Keratinocyte (primary cell): ENCODE measurements around the gene EMC10. TPM values are rescaled to one million over a fixed set of nuclear protein-coding genes. Genes with fewer than 3 reads are reported as not detected.

Experiments
- DNase-seq: peaks from one replicate; pipeline ENCODE4 v3.0.0-alpha.2; 2011; ENCODE audit warnings: low read depth, missing footprints, low spot score
- FAIRE-seq: peaks from 2 replicates; lab custom pipeline; 2011; peaks lifted over from hg19 to GRCh38; lab: Jason Lieb, UNC
- H2AFZ ChIP-seq: 2 replicates; pipeline ENCODE4 v1.6.0; 2012; ENCODE audit warnings: low read length, control low read depth, inconsistent platforms; ENCODE audit not compliant: control insufficient read depth
- H3K27ac ChIP-seq: 2 replicates; pipeline ENCODE4 v1.5.1; 2011; ENCODE audit warnings: low read length; ENCODE audit not compliant: control insufficient read depth, insufficient read depth
- H3K27me3 ChIP-seq: 3 replicates; pipeline ENCODE4 v1.6.0; 2011; ENCODE audit warnings: low read length; ENCODE audit not compliant: control insufficient read depth, insufficient read depth; ENCODE audit errors: extremely low read depth
- H3K36me3 ChIP-seq, 2 experiments: 2 replicates in 1 of 2; 3 replicates in 1 of 2; pipeline ENCODE4 v1.5.1; 2011; ENCODE audit warnings: low read length in 2 of 2, mild to moderate bottlenecking in 1 of 2; ENCODE audit not compliant: control insufficient read depth in 2 of 2, insufficient read depth in 2 of 2; ENCODE audit errors: extremely low read depth in 1 of 2
- H3K4me1 ChIP-seq: 3 replicates; pipeline ENCODE4 v1.5.1; 2011; ENCODE audit warnings: low read length; ENCODE audit not compliant: control insufficient read depth, insufficient read depth; ENCODE audit errors: extremely low read depth
- H3K4me2 ChIP-seq: 3 replicates; pipeline ENCODE4 v1.6.0; 2011; ENCODE audit warnings: low read depth, low read length; ENCODE audit not compliant: control insufficient read depth, insufficient read depth; ENCODE audit errors: extremely low read depth
- H3K4me3 ChIP-seq, 3 experiments: fragments of 200-600 bp in 1 of 3; sonication (generic) in 1 of 3; 2 replicates in 2 of 3; 3 replicates in 1 of 3; pipeline ENCODE4 v1.5.1; 2011 to 2016; ENCODE audit warnings: low read length in 3 of 3, mild to moderate bottlenecking in 3 of 3, control low read depth in 2 of 3, inconsistent platforms in 1 of 3, low read depth in 1 of 3, mixed read lengths in 1 of 3, mixed run types in 1 of 3, moderate library complexity in 1 of 3; ENCODE audit not compliant: control insufficient read depth in 2 of 3, insufficient read depth in 2 of 3; ENCODE audit errors: extremely low read depth in 1 of 3
- H3K79me2 ChIP-seq: 2 replicates; pipeline ENCODE4 v1.6.0; 2012; ENCODE audit warnings: low read length; ENCODE audit not compliant: control insufficient read depth, insufficient read depth
- H3K9ac ChIP-seq: 3 replicates; pipeline ENCODE4 v1.6.0; 2011; ENCODE audit warnings: low read length; ENCODE audit not compliant: control insufficient read depth, insufficient read depth; ENCODE audit errors: extremely low read depth
- H3K9me1 ChIP-seq: 3 replicates; pipeline ENCODE4 v1.6.0; 2011; ENCODE audit warnings: low read length; ENCODE audit not compliant: control insufficient read depth, insufficient read depth; ENCODE audit errors: extremely low read depth
- H3K9me3 ChIP-seq: 2 replicates; pipeline ENCODE4 v1.5.1; 2012; ENCODE audit warnings: low read depth, low read length; ENCODE audit not compliant: control insufficient read depth
- H4K20me1 ChIP-seq: 3 replicates; pipeline ENCODE4 v1.6.0; 2011; ENCODE audit warnings: low read length; ENCODE audit not compliant: control insufficient read depth, insufficient read depth; ENCODE audit errors: extremely low read depth
- EZH2 ChIP-seq: IDR thresholded peaks from one replicate; pipeline ENCODE4 v1.6.1; 2012; ENCODE audit warnings: inconsistent platforms, mild to moderate bottlenecking, low read length, moderate library complexity
- dilution Hi-C: fragments of 300-500 bp; cut with MboI; formaldehyde crosslinking; loops from one replicate; pipeline ENCODE4 v1.7.0; 2020; ENCODE audit warnings: low sequenced_read_pairs; ENCODE audit not compliant: extremely low pct_ligation_motif_present
- polyA plus RNA-seq, 5 experiments: library from polyadenylated mRNA; depleted of rRNA in 3 of 5; stranded (reverse) in 3 of 5; stranded (forward) in 1 of 5; unstranded in 1 of 5; fragments of >200 nt; gene quantifications; 1 replicate in 1 of 5; 2 replicates in 3 of 5; 3 replicates in 1 of 5; pipeline versions ENCODE4 v1.2.1 to v1.2.3, GENCODE V29; 2011 to 2012; ENCODE audit warnings: missing spikeins in 2 of 5, low read depth in 1 of 5, low replicate concordance in 1 of 5
- TF ChIP-seq, protein P1 (sequence below), 3 experiments: IDR thresholded peaks in 1 of 3; conservative IDR thresholded peaks in 1 of 3; optimal IDR thresholded peaks in 1 of 3; 2 replicates in 2 of 3; 3 replicates in 1 of 3; pipeline versions ENCODE3 to v1.5.1; 2011; ENCODE audit warnings: low read length in 3 of 3, mild to moderate bottlenecking in 3 of 3, moderate library complexity in 2 of 3, control low read depth in 1 of 3, inconsistent platforms in 1 of 3; ENCODE audit not compliant: insufficient read depth in 2 of 3; ENCODE audit errors: extremely low read depth in 1 of 3

Gene EMC10
- polyA plus RNA-seq, 1 donor (not counting 4 experiments of a cell fraction or from before 2014, with no cell fraction given) = 26.7 TPM

DNA sequence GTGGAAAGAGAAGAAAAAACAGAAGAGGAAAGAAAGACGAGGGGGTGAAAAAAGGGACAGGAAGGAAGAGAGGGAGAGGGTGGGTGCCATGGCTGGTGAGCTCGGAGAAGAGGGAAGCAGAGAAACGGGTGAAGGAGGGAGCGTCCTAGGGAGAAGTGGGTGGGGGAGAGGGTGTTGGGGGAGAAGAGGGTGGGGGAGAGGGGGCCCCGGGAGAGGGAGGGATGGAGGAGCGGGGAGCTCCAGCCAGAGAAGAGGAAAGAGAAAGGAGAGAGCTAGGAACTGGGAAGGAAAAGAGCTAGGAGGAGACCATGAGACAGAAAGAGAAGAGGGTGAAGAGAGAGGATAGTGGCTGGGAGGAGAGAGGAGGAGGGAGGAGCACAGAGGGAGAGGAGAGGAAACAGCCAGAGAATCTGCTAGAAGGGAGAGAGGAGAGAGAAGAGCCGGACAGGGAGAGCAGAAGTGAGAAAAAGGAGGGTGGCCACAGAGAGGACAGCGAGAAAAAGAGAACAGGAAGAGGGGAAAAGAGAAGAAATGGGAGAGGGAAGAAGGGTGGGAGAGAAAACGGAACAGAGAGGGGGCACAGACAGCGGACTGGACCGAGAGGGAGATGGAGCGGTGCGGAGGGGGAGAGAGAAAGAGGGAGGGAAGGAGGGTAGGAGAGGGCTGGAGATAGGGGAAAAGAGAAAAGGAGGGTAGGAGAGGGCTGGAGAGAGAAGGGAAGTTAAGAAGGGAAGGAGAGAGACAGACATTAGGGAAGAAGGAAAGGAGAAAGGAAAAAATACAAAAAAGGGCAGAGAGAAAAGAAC, 12.3 kb downstream of the EMC10 start:
- dilution Hi-C loops = no loop called here
- H3K4me2 ChIP-seq = no peak overlapping the region
- TF ChIP-seq, protein P1, sequence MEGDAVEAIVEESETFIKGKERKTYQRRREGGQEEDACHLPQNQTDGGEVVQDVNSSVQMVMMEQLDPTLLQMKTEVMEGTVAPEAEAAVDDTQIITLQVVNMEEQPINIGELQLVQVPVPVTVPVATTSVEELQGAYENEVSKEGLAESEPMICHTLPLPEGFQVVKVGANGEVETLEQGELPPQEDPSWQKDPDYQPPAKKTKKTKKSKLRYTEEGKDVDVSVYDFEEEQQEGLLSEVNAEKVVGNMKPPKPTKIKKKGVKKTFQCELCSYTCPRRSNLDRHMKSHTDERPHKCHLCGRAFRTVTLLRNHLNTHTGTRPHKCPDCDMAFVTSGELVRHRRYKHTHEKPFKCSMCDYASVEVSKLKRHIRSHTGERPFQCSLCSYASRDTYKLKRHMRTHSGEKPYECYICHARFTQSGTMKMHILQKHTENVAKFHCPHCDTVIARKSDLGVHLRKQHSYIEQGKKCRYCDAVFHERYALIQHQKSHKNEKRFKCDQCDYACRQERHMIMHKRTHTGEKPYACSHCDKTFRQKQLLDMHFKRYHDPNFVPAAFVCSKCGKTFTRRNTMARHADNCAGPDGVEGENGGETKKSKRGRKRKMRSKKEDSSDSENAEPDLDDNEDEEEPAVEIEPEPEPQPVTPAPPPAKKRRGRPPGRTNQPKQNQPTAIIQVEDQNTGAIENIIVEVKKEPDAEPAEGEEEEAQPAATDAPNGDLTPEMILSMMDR (optimal IDR thresholded peaks at IDR 0.05 in 1 of 3, IDR thresholded peaks at IDR 0.05 in 1 of 3, conservative IDR thresholded peaks at IDR 0.05 in 1 of 3; ENCODE audit: extremely low read depth in 1 of 3, insufficient read depth in 2 of 3, low read length in 3 of 3) = no peak
- TF ChIP-seq EZH2 = peak; percentile 34
- H3K9ac ChIP-seq = no peak overlapping the region
- H3K27ac ChIP-seq = no peak overlapping the region
- no peak overlapping the region for H2AFZ ChIP-seq
- H3K9me3 ChIP-seq = no peaks in the 10 kb centered on the region
- H3K9me1 ChIP-seq = no peaks in the 10 kb centered on the region
- H3K79me2 ChIP-seq = no peaks in the 10 kb centered on the region
- H3K36me3 ChIP-seq = peaks cover 0 to 1% of the 10 kb centered on the region in 2 experiments
- peaks cover 51% of the 10 kb centered on the region for H3K27me3 ChIP-seq
- FAIRE-seq (no peak), DNase-seq (no peak)
- no peak overlapping the region for H3K4me3 ChIP-seq
- H4K20me1 ChIP-seq = no peaks in the 10 kb centered on the region
- H3K4me1 ChIP-seq = no peaks in the 10 kb centered on the region

DNA sequence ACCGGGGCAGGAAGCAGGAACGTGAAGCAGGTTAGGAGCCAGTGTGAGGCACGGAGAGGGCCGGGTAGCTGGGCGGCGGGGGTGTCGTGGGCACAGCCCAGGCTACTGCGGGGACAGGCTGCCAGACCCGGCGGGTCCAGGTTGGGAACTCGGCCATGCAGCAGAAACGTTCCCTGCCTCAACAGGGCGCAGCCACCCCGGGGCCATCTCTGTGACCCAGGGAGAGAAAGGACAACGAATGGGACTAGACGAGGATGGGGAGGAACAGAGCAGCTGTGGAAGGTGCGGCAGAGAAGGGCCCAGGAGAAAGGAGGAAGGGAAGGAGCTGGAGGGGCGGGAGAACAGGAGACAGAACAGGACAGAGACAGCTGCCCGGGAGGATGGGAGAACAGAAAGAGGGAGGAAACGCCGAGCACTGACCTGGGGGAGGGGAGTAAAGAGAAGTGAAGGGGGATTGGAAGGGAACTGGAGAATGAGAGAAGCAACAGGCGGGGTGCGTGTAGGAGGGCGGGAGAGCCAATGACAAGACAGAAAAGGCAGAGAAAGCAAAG, 13.2 kb downstream of the EMC10 start:
- peaks cover 0 to 1% of the 10 kb centered on the region in 2 experiments for H3K36me3 ChIP-seq
- H3K4me3 ChIP-seq = no peak overlapping the region
- no peak overlapping the region for H3K4me2 ChIP-seq
- H2AFZ ChIP-seq = no peak overlapping the region
- dilution Hi-C loops = no loop called here
- H3K9ac ChIP-seq = no peak overlapping the region
- no peaks in the 10 kb centered on the region for H4K20me1 ChIP-seq
- peaks cover 51% of the 10 kb centered on the region for H3K27me3 ChIP-seq
- no peaks in the 10 kb centered on the region for H3K9me1 ChIP-seq
- no peak for DNase-seq
- TF ChIP-seq, protein P1 (optimal IDR thresholded peaks at IDR 0.05 in 1 of 3, IDR thresholded peaks at IDR 0.05 in 1 of 3, conservative IDR thresholded peaks at IDR 0.05 in 1 of 3; ENCODE audit: extremely low read depth in 1 of 3, insufficient read depth in 2 of 3, low read length in 3 of 3) = no peak
- TF ChIP-seq EZH2 = no peak
- no peak for FAIRE-seq
- no peak overlapping the region for H3K27ac ChIP-seq
- no peaks in the 10 kb centered on the region for H3K79me2 ChIP-seq
- no peaks in the 10 kb centered on the region for H3K9me3 ChIP-seq
- H3K4me1 ChIP-seq = no peaks in the 10 kb centered on the region
